Germinal center (tissue), 1 donor: Measurements from ENCODE around the gene FLYWCH1.
"Not testable (repeated sequence)": the region's sequence is repeated elsewhere in the genome, so short reads cannot be mapped to it uniquely, and the experiment has no call there.

Experiments used
- DNase-seq: peaks from one replicate; pipeline ENCODE4 v3.0.0; 2012; ENCODE audit warnings: mixed read lengths, low spot score

The FLYWCH1 gene

DNA sequence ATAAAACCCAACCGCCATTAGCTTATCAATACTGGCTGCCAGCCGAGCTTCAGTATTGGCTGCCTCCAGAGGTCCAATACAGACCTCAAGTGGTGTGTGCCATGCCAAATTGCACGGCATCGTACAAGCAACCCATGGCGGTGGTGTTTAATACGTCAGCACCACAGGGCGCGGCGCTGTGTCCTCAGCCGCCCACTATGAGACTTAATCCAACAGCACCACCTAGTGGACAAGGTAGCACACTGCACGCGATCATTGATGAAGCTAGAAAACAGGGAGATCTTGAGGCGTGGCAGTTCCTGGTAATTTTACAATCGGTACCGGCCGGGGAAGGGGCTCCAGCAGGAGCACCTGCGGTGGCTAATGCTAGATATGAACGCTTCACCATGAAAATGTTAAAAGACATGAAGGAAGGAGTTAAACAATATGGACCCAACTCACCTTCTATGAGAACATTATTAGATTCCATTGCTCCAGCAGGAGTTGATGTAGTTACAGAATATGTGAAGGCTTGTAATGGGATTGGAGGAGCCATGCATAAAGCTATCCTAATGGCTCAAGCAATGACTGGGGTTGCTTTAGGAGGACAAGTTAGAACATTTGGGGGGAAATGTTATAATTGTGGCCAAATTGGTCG, 15.4 kb downstream of the FLYWCH1 start:
- DNase-seq, result peak; percentile 81

DNA sequence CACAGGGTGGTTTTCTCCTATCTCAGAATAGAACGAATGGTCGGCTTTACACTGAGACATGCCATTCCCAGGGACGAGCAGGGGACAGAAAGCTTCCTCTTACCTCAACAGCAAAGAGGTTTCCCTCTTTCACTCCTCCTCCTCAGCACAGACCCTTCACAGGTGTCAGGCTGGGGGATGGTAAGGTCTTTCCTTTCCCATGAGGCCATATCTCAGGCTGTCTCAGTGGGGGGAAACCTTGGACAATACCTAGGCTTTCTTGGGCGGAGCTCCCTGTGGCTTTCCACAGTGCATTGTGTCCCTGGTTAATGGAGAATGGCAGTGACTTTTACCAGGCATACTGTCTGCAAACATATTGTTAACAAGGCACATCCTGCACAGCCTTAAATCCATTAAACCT, 16.4 kb downstream of the FLYWCH1 start:
- not testable (repeated sequence) for DNase-seq

DNA sequence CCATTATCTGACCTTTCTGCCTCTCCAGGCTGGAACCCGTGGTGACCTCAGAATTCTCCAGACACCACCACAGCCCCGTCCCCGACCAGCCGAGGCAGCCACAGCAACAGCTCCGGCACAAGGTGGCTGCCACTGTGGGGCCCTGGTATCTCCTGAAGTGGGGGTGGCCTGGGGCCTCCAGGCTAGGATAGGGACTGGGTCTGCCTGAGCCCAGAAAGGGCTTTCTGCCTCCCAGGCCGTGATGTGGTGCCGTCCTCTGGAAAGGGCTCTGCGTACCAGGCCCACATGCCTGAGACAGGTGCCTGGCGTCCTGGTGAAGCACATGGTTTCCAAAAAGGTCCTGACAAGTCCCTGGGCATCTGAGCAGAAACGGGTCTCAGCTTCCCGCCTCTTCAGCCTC, 17.1 kb downstream of the FLYWCH1 start:
- no peak for DNase-seq

DNA sequence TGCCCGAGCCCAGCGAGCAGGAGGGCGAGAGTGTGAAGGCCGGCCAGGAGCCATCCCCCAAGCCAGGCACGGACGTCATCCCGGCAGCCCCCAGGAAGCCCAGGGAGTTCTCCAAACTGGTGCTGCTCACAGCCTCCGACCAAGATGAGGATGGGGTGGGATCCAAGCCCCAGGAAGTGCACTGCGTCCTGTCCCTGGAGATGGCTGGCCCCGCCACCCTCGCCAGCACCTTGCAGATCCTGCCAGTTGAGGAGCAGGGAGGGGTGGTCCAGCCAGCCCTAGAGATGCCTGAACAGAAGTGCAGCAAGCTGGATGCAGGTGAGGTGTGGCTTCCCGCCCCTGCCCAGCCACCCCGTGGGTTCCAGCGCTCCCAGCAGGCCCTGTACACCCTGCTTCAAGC, 18.0 kb downstream of the FLYWCH1 start:
- no peak for DNase-seq

DNA sequence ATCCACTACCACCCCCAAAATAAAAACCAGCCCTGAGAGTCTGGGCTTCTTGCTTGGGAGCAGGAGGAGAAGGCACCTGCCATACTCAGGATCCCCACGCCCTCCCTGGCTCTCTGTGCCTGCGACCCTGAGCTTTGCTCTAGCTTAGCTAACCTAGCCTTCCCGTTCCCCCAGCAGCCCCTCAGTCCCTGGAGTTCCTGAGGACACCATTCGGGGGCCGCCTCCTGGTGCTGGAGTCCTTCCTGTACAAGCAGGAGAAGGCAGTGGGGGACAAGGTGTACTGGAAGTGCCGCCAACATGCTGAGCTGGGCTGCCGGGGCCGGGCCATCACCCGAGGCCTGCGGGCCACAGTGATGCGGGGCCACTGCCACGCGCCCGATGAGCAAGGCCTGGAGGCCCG, 18.5 kb downstream of the FLYWCH1 start:
- no peak for DNase-seq

DNA sequence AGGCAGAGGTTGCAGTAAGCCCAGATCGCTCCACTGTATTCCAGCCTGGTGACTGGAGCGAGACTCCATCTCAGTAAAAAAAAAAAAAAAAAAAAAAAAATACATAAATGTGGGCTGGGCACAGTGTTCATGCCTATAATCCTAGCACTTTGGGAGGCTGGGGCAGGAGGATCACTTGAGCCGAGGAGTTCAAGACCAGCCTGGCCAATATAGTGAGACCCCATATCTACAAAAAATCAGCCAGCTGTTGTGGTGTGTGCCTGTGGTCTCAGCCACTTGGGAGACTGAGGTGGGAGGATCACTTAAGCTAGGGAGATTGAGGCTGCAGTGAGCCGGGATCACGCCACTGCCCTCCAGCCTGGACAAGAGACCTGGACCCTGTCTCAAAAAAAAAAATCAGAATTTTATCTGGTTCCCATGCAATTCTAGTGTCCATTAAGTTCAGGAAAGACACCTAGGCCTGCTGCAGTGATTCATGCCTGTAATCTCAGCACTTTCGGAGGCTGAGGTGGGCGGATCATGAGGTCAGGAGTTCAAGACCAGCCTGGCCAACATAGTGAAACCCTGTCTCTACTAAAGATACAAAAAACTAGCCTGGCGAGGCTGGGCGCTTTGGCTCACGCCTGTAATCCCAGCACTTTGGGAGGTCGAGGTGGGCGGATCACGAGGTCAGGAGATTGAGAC, 19.6 kb downstream of the FLYWCH1 start:
- not testable (repeated sequence) for DNase-seq

DNA sequence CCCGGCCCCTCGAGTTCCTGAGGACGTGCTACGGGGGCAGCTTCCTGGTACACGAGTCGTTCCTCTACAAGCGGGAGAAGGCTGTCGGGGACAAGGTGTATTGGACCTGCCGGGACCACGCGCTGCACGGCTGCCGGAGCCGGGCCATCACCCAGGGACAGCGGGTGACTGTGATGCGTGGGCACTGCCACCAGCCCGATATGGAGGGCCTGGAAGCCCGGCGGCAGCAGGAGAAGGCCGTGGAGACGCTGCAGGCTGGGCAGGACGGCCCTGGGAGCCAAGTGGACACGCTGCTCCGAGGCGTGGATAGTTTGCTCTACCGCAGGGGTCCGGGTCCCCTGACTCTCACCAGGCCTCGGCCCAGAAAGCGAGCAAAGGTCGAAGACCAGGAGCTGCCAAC, 21.4 kb downstream of the FLYWCH1 start:
- no peak for DNase-seq

DNA sequence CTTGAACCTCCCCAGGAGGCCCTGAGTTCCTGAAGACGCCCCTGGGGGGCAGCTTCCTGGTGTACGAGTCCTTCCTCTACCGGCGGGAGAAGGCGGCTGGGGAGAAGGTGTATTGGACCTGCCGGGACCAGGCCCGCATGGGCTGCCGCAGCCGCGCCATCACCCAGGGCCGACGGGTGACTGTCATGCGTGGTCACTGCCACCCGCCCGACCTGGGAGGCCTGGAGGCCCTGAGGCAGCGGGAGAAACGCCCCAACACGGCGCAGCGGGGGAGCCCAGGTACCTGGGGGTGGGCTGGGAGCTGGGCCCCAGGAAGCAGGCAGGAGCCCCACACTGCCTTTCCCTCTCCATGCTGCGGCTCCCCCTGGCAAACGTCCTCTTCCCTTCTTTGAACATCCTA, 22.0 kb downstream of the FLYWCH1 start:
- no peak for DNase-seq

DNA sequence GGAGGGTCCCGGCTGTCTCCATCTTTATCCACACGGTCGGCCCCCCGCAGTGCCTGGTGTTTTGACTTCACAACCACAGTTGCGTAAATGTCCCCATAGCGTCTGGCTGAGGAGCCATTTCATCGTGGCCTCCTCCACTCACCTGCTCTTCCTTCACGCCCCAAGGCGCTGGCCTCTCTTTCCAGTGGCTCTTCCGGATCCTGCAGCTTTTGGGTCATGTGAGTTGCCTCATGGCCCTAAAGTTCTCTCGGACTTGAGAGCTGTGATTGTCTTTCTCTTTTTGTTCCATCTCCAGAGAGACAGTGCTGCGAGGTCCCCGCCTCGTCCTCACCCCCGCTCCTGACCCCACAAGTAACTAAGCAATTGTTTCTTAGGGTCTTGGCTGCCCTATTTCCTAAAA, 22.7 kb downstream of the FLYWCH1 start:
- no peak for DNase-seq

DNA sequence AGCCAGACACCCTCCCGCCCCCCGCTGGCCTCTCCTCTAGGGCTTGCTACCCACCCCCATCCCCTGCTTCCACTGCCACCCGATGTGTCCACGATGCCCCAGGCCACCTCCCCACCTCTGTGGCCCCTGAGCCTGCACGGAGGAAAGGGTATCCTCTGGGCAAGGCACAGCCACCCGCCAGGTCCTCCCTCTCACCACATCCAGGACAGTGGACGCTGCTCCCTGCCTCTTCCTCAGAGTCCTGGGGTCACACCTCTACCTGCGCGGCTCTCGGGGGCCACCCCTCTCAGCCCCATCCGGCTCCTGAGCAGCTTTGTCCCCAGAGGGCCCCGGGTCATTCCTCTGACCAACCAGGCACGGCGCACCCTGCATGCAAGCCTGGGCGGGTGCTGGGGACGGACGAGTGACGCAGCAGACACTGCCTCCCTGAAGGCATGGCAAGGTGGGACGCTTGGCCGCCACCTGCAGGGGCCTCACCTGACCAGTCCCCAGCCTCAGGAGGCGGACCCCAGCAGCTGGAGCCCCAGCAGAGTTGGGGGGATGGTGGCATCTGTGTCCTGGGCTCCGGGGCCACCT, 24.8 kb downstream of the FLYWCH1 start:
- DNase-seq, result no peak

DNA sequence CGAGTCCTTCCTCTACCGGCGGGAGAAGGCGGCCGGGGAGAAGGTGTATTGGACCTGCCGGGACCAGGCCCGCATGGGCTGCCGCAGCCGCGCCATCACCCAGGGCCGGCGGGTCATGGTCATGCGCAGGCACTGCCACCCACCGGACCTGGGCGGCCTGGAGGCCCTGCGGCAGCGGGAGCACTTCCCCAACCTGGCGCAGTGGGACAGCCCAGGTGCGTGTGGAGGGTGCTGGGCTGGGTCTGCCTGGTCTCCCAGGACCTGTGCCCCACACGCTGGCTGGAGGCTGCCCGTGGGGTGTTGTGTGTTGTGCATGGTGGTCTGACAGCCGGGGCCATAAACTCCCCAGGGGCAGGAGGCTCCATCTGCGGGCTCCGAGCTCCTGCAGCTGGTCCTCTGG, 25.4 kb downstream of the FLYWCH1 start:
- DNase-seq, result no peak

DNA sequence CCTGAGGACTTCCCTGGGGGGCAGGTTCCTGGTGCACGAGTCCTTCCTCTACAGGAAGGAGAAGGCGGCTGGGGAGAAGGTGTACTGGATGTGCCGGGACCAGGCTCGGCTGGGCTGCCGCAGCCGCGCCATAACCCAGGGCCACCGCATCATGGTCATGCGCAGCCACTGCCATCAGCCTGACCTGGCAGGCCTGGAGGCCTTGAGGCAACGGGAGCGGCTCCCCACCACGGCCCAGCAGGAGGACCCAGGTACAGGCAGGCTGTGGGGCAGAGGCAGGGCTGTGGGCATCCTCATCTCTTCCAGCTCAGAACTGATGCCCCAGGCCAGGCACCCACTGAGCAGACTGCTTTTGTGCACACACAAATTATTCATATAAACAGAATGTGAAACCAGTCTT, 26.5 kb downstream of the FLYWCH1 start:
- DNase-seq, result no peak

DNA sequence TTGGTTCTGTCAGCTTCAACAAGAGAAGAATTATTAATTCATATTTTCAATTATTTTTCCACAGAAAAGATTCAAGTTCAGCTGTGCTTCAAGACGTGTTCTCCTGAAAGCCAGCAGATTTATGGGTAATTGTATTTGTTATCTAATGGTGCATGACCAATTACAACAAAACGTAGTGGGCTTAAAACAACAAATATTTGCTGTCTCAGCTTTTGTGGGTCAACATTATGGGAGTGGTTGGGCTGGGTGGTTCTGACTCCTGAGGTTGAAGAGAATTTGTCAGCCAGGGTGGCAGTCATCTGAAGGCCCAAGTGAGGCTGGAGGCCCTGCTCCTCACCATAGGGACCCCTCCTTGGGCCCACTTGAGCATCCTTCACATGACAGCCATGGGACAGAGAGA, 28.2 kb downstream of the FLYWCH1 start:
- DNase-seq, result no peak

DNA sequence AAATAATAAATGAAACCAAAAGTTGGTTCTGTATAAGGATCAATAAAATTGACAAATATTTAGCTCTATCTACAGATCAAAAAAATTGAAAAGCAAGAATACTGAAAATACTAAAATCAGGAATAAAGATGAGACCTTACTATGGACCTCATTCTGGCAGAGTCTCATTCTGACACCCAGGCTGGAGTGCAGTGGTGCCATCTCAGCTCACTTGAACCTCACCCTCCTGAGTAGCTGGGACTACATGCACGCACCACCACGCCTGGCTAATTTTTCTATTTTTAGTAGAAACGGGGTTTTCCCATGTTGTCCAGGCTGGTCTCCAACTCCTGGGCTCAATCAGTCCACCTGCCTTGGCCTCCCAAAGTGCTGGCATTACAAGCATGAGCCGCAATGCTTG, 30.3 kb downstream of the FLYWCH1 start:
- DNase-seq, result no peak

DNA sequence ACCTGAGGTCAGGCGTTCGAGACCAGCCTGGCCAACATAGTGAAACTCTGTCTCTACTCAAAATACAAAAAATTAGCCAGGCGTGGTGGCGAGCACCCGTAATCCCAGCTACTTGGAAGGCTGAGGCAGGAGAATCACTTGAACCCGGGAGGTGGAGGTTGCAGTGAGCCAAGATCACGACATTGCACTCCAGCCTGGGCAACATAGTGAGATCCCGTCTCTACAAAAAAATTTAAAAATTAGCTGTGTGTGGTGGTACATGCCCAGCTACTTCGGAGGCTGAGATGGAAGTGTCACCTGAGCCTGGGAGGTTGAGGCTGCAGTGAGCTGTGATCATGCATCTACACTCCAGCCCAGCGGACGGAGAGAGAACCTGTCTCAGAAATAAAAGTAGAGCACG, 32.0 kb downstream of the FLYWCH1 start:
- not testable (repeated sequence) for DNase-seq

DNA sequence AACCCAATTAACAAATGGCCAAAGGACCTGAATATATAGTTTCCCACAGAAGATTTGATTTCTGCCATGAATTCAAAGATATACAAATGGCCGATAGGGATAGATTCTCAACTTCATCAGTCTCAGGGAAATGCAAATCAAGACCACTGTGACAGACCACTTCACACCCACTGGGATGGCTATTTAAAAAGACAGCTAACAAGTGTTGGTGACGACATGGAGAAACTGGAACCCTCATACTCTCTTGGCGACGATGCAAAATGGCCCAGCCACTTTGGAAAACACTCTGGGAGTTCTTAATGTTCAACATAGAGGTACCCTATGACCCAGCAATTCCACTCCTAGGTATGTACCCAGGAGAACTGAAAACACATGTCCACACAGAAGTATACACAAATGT, 34.9 kb downstream of the FLYWCH1 start:
- DNase-seq, result no peak

DNA sequence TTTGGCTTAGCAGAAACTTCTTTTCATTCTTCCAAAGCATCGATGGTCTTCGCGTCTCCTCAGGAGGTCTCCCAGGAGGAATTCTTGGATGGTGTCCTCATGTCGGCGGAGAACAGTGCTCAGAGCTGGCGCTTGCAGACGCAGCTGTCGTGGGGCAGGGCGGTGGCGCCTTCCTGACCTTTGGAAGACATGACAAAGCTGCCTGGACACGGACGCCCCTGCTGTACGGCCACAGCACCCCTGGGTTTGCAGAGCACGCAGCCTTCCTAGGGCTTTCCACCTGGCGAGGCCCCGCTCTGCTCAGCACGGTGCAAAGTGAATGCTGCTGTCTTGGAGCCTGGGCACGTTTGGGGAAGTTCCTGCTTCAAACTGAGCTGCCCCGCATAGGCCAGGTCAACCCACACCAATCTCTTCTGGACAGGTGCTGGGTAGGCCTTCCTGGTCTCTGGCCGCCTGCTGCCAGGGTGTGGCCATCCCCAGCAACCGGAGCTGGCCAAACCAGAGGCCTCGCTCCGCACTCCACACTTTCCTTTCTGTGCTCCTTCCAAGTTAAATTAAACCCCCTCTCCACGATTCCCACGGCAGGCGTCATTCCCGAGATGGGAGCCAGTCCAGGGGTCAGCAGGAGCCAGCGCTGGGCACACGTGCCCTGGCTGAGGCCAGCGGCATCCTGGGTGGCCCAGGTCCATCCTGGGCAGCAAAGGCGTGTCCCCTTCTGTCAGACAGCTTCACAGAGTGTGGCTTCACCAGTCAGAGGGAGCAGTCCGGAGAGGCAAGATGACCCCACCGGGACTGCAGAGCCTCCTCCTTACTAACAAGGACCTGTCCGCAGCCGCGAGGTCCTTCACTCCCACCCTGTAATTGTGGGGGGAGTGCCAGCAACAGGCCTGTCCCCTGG, 37.3 kb downstream of the FLYWCH1 start:
- no peak for DNase-seq

DNA sequence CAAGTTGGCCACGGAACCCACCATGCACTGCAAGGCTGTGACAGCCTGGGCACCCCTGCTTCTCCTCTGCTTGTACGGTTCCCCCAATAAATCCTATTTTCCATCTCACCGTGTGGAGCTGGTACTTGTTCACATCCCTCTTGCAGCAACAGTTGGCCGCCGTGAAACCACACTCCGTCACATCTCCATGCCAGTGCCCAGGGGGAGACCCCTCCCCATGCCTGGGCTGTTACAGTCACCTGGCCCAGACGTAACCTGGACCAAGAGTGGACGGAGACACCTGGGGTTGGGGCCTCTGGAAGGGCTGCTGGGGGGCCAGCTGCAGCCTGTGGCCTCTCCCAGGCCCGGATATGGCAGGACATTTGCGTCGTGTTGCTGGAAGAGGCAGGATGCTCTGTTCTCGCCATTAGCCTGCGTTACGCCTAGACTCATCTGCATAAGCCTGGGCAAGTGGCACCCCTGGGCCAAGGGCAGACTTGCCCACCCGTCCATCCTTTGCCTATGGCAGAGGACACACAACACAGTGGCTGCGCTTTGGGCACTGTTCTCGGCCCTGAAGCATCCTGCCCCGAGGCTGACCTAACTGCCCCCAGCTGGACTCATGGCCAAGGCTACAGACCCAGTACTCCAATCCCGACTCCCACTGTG, 38.1 kb downstream of the FLYWCH1 start:
- DNase-seq, result no peak

DNA sequence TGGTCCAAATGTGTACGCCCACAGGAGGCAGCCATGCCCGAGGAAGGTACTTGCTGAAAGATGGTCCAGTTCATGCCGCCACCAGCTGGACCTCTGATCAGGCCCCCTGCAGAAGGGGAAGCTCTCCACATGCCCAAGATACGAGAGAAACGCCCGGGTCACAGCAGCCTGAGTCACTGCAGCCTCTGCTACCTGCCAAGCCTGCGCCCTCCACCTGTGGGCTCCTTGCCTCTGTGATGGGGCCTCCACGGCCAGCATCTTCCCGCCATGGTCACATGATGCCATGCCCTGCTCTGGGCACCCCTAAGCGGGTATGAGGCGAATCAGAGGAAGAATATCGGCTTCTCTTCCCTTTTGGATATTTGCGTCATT, 38.6 kb downstream of the FLYWCH1 start:
- no peak for DNase-seq

DNA sequence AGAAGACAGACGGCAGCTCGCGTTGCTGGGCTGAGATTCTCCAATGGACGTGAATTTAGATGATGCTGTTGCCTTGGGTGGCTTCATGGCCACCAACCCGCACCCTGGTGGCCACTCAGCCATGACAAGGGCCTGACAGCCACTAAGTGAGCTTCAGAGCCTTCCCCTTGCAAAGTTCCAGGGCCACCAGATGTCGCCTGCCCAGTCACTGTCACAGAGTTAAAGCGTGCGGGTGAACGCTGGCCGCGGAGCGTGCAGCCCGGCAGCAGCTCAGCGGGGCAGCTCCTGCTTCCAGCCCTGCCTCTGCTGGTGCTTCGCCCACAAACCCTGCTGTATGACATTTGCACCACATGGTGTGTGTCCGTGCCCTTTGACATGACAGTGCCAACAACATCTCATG, 39.0 kb downstream of the FLYWCH1 start:
- no peak for DNase-seq

DNA sequence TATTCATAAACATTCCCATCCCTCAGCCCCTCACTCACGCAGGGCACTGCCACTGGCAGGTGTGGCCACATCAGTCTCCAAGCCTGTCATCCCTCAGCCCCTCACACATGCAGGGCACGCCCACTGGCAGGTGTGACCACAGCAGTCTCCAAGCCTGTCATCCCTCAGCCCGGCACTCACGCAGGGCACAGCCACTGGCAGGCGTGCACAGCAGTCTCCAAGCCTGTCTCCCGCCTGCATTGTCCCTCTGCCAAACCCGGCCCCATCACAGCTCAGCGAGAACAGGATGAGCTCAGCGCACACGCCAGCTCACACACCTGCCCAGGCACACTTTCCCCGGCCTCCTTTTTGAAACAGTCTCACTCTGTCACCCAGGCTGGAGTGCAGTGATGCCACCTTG, 40.9 kb downstream of the FLYWCH1 start:
- DNase-seq, result no peak
